NCI-H2029 (cell line): ENCODE results near the gene RSAD2.

Source experiments
- DNase-seq: peaks from one replicate; lab custom pipeline; 2025; lab: John Stamatoyannopoulos, UW

The RSAD2 gene

GRCh38 chr2:6945087-6945813, 67.7 kb downstream of the RSAD2 start:
- no peak for DNase-seq

- DNase-seq = no peak
Measured at GRCh38 chr2:6945821-6946220, 68.2 kb downstream of the RSAD2 start.

GRCh38 chr2:6946722-6947121, 69.1 kb downstream of the RSAD2 start:
- DNase-seq = no peak
